GM12878 (cell line): ENCODE measurements around the gene DAZAP1. TPM values are rescaled to one million over a fixed set of nuclear protein-coding genes. Genes with fewer than 3 reads are reported as not detected.

Source experiments
- ATAC-seq: fragments of 200-7000 bp; cut with Tn5 transposase; 3 replicates; pipeline ENCODE4 v1.9.1; 2020; ENCODE audit warnings: mild to moderate bottlenecking, moderate library complexity
- BruUV-seq: library from RNA; stranded (reverse); fragments of 400-500 nt; replicated peaks from 2 replicates; lab custom pipeline; 2021; lab: Mats Ljungman, UMichigan
- CTCF ChIA-PET: fragments of 300-600 bp; sonication (Branson Sonifier 250); formaldehyde crosslinking; extraction: SDS; loops from one replicate; lab custom pipeline; 2021; ENCODE audit warnings: inconsistent platforms; lab: Yijun Ruan, JAX
- POLR2A ChIA-PET: fragments of 350-600 bp; formaldehyde crosslinking; extraction: SDS; loops from one replicate; lab custom pipeline; 2021; ENCODE audit warnings: inconsistent platforms; lab: Charles Lee
- RAD21 ChIA-PET: fragments of 300-600 bp; sonication (Branson Sonifier 250); formaldehyde crosslinking; loops from one replicate; lab custom pipeline; 2023; ENCODE audit warnings: antibody characterized with exemption; ENCODE audit not compliant: unreplicated experiment; lab: Charles Lee
- SMC1A ChIA-PET: fragments of 300-600 bp; sonication (Branson Sonifier 250); formaldehyde crosslinking; loops from one replicate; lab custom pipeline; 2023; ENCODE audit not compliant: unreplicated experiment, uncharacterized antibody; lab: Charles Lee
- DNase-seq: peaks from one replicate; pipeline ENCODE4 v3.0.0-alpha.2; 2011; ENCODE audit warnings: low read depth, low spot score
- FAIRE-seq: peaks from 3 replicates; lab custom pipeline; 2011; peaks lifted over from hg19 to GRCh38; lab: Jason Lieb, UNC
- H2AFZ ChIP-seq: 2 replicates; pipeline ENCODE4 v1.6.0; 2011; ENCODE audit warnings: low read depth, low read length, control low read depth; ENCODE audit not compliant: control insufficient read depth
- H3K27ac ChIP-seq: 2 replicates; pipeline ENCODE4 v1.5.1; 2011; ENCODE audit warnings: control low read depth; ENCODE audit not compliant: control insufficient read depth, insufficient read depth
- H3K27me3 ChIP-seq, 2 experiments: replicated peaks in 1 of 2; 2 replicates each; pipeline versions ENCODE4 v1.6.0 to v1.6.1; 2011; ENCODE audit warnings: low read length in 1 of 2; ENCODE audit not compliant: control insufficient read depth in 2 of 2, insufficient read depth in 2 of 2
- H3K36me3 ChIP-seq, 2 experiments: 2 replicates each; pipeline ENCODE4 v1.5.1; 2011; ENCODE audit warnings: low read length in 1 of 2; ENCODE audit not compliant: control insufficient read depth in 2 of 2, insufficient read depth in 2 of 2
- H3K4me1 ChIP-seq: 2 replicates; pipeline ENCODE4 v1.6.1; 2011; ENCODE audit warnings: mild to moderate bottlenecking, low read length, moderate library complexity, mixed read lengths; ENCODE audit not compliant: control insufficient read depth, insufficient read depth
- H3K4me2 ChIP-seq: 2 replicates; pipeline ENCODE4 v1.6.0; 2011; ENCODE audit warnings: control low read depth; ENCODE audit not compliant: control insufficient read depth, insufficient read depth
- H3K4me3 ChIP-seq: fragments of 200-600 bp; sonication (generic); 2 replicates; pipeline ENCODE4 v1.5.1; 2016
- H3K79me2 ChIP-seq: 2 replicates; pipeline ENCODE4 v1.6.0; 2011; ENCODE audit warnings: low read length; ENCODE audit not compliant: control insufficient read depth, insufficient read depth
- H3K9ac ChIP-seq: 2 replicates; pipeline ENCODE4 v1.8.0; 2011; ENCODE audit warnings: low read length, control low read depth, mixed read lengths; ENCODE audit not compliant: control insufficient read depth, insufficient read depth
- H3K9me3 ChIP-seq: replicated peaks from 3 replicates; pipeline ENCODE4 v1.5.1; 2011; ENCODE audit warnings: mild to moderate bottlenecking, low read length; ENCODE audit not compliant: control insufficient read depth, insufficient read depth
- H4K20me1 ChIP-seq: 2 replicates; pipeline ENCODE4 v1.6.0; 2011; ENCODE audit not compliant: control insufficient read depth, insufficient read depth
- ATF7 ChIP-seq: fragments of 450-650 bp; IDR thresholded peaks from 2 replicates; pipeline ENCODE4 v1.6.1; 2016; ENCODE audit warnings: low read depth, mild to moderate bottlenecking
- HDAC6 ChIP-seq: fragments of 200-600 bp; sonication (generic); IDR thresholded peaks from one replicate; pipeline ENCODE4 v1.8.0; 2017; ENCODE audit warnings: antibody characterized with exemption; ENCODE audit not compliant: unreplicated experiment
- HDGF ChIP-seq: fragments of 450-650 bp; IDR thresholded peaks from 2 replicates; pipeline ENCODE4 v1.6.1; 2016; ENCODE audit warnings: antibody characterized with exemption
- NFIC ChIP-seq: IDR thresholded peaks from 2 replicates; pipeline ENCODE4 v1.6.1; 2012; ENCODE audit warnings: low read depth, mild to moderate bottlenecking, inconsistent platforms, low read length, moderate library complexity
- NR2F1 ChIP-seq: fragments of 450-650 bp; conservative IDR thresholded peaks from 2 replicates; pipeline ENCODE4 v1.6.1; 2017; ENCODE audit warnings: mild to moderate bottlenecking
- POU2F2 ChIP-seq: IDR thresholded peaks from 3 replicates; pipeline ENCODE4 v1.6.1; 2011; ENCODE audit warnings: low read depth, mild to moderate bottlenecking, low read length, borderline replicate concordance
- SIN3A ChIP-seq: IDR thresholded peaks from 2 replicates; pipeline ENCODE4 v1.6.1; 2012; ENCODE audit warnings: low read depth, low read length, improper control_type of control experiment
- SMC3 ChIP-seq: IDR thresholded peaks from 2 replicates; pipeline ENCODE4 v1.6.1; 2011; ENCODE audit warnings: low read length, improper control_type of control experiment, borderline replicate concordance
- SREBF1 ChIP-seq: IDR thresholded peaks from 2 replicates; pipeline ENCODE4 v1.6.1; 2012; ENCODE audit warnings: mild to moderate bottlenecking, low read length
- ZZZ3 ChIP-seq: IDR thresholded peaks from 2 replicates; pipeline ENCODE4 v1.6.1; 2011; ENCODE audit warnings: low read depth; ENCODE audit not compliant: control insufficient read depth, insufficient read length
- WGBS: methylation state at CpG from one replicate; pipeline ENCODE4 v1.1.6; 2016; ENCODE audit warnings: low lambda C conversion rate; ENCODE audit not compliant: insufficient replicate concordance, insufficient coverage; ENCODE audit errors: missing lambda C conversion rate; 5-methylcytosine and 5-hydroxymethylcytosine counted together
- in situ Hi-C: fragments of 300-500 bp; cut with MboI; formaldehyde crosslinking; loops from 9 replicates; pipeline ENCODE4 v1.14.3; 2018; ENCODE audit warnings: mixed read lengths
- intact Hi-C: fragments of 100-400 bp; cut with micrococcal nuclease; formaldehyde crosslinking; loops from one replicate; pipeline ENCODE4 v1.14.2; 2022; ENCODE audit not compliant: unreplicated experiment
- polyA plus RNA-seq, 11 experiments: library from polyadenylated mRNA; depleted of rRNA in 4 of 11; unstranded in 6 of 11; stranded (reverse) in 5 of 11; fragments of >200 nt; fragmentation: Nextera tagmentation in 4 of 11; fragmentation: Illumina TruSeq in 1 of 11; extraction: Ambion mirVana in 4 of 11; extraction: Trizol in 1 of 11; gene quantifications; 1 replicate in 1 of 11; 2 replicates in 10 of 11; pipeline versions ENCODE4 v1.2.1 to v1.2.3, GENCODE V29; 2011 to 2016; ENCODE audit warnings: inconsistent platforms in 2 of 11, missing spikeins in 2 of 11, low read depth in 1 of 11
- total RNA-seq, 4 experiments: library from RNA; depleted of rRNA in 3 of 4; stranded (reverse); fragments of >200 nt in 3 of 4; fragmentation: Illumina TruSeq in 1 of 4; extraction: Trizol in 1 of 4; gene quantifications; 2 replicates each; pipeline versions ENCODE4 v1.2.1 to v1.2.3, GENCODE V29; 2013 to 2021
- TF ChIP-seq, protein P1 (sequence below): IDR thresholded peaks from 2 replicates; pipeline ENCODE4 v1.6.1; 2012; ENCODE audit warnings: low read depth, low read length, improper control_type of control experiment
- TF ChIP-seq, protein P2 (sequence below): IDR thresholded peaks from 2 replicates; pipeline ENCODE4 v1.6.1; 2012; ENCODE audit warnings: improper control_type of control experiment, low read depth, low read length; ENCODE audit not compliant: insufficient replicate concordance
- TF ChIP-seq, protein P3 (sequence below): fragments of 450-650 bp; IDR thresholded peaks from 2 replicates; pipeline ENCODE4 v1.6.1; 2018; ENCODE audit warnings: mild to moderate bottlenecking, low read depth, moderate library complexity; ENCODE audit not compliant: partially characterized antibody

Gene DAZAP1
- total and polyA plus RNA-seq, 10 of the 15 experiments (the other 5 are each of a cell fraction or from before 2014, with no cell fraction given), result 9.9 to 240 (median 92.3) TPM

DNA sequence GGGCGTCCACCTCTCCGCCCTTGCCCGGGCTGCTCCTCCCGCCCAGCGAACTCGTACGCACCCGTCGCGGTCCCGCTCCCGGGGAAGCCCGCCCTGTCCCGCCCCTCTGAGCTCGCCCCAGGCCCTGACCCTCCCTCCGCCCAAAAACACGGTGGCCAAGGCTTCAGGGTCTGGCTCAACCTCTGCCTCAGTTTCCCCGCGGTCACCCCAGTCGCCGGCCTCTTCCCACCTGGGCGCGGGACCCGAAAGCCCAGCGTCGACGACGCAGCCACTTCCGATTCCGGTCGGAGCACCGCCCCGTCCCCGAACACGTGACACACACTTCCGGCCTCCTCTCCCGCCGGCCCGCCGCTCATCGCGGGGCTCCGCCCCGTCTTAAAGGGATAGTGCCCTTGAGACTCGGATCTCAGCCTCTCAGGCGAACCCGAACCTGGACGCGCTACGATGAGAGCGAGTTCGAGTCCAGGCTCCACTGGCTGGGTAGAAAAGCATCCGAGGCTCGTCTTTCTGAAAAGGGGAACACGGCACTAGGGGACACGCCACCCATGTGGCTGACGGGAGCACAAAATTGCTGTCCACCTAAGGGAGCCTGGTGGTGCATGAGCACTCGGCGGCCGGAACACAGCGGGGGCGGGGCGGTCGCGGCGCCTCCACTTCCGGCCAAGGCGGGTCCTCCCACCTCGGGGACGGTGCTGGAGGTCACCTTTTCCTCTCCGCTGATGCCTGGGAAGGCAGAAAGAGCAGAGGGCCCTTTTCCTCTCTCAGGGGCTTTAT is 71.7 kb downstream of the DAZAP1 start, which contains the start of gene C19orf25 (continued):
- TF ChIP-seq ATF7 (0 out of 2 replicates have a peak, but pooled peaks have one; percentile 38), POU2F2 (no peak), NFIC (no peak), SIN3A (0 out of 2 replicates have a peak, but pooled peaks have one; percentile 38)
- TF ChIP-seq, protein P1, sequence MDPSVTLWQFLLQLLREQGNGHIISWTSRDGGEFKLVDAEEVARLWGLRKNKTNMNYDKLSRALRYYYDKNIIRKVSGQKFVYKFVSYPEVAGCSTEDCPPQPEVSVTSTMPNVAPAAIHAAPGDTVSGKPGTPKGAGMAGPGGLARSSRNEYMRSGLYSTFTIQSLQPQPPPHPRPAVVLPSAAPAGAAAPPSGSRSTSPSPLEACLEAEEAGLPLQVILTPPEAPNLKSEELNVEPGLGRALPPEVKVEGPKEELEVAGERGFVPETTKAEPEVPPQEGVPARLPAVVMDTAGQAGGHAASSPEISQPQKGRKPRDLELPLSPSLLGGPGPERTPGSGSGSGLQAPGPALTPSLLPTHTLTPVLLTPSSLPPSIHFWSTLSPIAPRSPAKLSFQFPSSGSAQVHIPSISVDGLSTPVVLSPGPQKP, result peak; percentile 67

DNA sequence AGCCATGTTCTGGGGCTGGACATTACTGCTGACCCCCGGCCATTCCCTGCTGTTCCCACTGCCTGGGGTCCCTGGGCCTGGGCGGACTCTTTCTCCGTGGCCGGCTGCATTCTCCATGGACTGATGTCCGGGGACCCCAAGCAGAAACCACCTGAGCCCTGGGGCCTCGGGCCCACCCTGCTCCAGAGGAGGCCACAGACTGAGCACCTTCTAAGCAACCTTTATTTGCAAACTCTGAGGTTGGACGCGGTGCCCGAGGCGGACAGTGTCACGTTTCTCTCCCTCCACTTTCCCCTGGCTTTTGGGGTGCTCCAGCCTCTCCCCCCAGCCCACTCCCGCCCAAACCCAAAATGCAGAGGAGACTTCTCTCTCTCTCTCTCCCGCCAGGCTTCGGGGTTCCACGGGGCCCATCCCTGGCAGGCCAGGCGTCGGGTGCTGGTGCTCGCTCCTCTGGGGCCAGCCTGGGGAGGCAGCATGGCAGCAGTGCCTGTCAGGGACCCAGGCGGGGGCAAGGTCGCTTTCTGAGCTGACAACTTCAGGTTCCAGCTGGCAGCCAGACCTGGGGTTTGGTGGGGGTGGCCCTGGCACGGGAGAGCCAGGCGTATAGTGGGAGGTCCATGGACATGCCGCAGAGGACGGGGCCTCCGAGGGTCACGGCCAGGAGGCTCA is 74.0 kb downstream of the DAZAP1 start:
- SMC1A ChIA-PET, result no interaction called here
- no peaks in the 10 kb centered on the region for H3K27me3 ChIP-seq
- no peak for FAIRE-seq
- CTCF ChIA-PET, result no interaction called here
- H3K79me2 ChIP-seq, result peaks cover 8% of the 10 kb centered on the region
- TF ChIP-seq HDAC6, result no peak
- no peak for TF ChIP-seq ZZZ3
- TF ChIP-seq, protein P2, sequence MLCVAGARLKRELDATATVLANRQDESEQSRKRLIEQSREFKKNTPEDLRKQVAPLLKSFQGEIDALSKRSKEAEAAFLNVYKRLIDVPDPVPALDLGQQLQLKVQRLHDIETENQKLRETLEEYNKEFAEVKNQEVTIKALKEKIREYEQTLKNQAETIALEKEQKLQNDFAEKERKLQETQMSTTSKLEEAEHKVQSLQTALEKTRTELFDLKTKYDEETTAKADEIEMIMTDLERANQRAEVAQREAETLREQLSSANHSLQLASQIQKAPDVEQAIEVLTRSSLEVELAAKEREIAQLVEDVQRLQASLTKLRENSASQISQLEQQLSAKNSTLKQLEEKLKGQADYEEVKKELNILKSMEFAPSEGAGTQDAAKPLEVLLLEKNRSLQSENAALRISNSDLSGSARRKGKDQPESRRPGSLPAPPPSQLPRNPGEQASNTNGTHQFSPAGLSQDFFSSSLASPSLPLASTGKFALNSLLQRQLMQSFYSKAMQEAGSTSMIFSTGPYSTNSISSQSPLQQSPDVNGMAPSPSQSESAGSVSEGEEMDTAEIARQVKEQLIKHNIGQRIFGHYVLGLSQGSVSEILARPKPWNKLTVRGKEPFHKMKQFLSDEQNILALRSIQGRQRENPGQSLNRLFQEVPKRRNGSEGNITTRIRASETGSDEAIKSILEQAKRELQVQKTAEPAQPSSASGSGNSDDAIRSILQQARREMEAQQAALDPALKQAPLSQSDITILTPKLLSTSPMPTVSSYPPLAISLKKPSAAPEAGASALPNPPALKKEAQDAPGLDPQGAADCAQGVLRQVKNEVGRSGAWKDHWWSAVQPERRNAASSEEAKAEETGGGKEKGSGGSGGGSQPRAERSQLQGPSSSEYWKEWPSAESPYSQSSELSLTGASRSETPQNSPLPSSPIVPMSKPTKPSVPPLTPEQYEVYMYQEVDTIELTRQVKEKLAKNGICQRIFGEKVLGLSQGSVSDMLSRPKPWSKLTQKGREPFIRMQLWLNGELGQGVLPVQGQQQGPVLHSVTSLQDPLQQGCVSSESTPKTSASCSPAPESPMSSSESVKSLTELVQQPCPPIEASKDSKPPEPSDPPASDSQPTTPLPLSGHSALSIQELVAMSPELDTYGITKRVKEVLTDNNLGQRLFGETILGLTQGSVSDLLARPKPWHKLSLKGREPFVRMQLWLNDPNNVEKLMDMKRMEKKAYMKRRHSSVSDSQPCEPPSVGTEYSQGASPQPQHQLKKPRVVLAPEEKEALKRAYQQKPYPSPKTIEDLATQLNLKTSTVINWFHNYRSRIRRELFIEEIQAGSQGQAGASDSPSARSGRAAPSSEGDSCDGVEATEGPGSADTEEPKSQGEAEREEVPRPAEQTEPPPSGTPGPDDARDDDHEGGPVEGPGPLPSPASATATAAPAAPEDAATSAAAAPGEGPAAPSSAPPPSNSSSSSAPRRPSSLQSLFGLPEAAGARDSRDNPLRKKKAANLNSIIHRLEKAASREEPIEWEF, result no peak
- no peak for TF ChIP-seq NR2F1
- TF ChIP-seq HDGF, result no peak
- TF ChIP-seq SREBF1, result no peak
- TF ChIP-seq SMC3, result no peak
- TF ChIP-seq, protein P3, sequence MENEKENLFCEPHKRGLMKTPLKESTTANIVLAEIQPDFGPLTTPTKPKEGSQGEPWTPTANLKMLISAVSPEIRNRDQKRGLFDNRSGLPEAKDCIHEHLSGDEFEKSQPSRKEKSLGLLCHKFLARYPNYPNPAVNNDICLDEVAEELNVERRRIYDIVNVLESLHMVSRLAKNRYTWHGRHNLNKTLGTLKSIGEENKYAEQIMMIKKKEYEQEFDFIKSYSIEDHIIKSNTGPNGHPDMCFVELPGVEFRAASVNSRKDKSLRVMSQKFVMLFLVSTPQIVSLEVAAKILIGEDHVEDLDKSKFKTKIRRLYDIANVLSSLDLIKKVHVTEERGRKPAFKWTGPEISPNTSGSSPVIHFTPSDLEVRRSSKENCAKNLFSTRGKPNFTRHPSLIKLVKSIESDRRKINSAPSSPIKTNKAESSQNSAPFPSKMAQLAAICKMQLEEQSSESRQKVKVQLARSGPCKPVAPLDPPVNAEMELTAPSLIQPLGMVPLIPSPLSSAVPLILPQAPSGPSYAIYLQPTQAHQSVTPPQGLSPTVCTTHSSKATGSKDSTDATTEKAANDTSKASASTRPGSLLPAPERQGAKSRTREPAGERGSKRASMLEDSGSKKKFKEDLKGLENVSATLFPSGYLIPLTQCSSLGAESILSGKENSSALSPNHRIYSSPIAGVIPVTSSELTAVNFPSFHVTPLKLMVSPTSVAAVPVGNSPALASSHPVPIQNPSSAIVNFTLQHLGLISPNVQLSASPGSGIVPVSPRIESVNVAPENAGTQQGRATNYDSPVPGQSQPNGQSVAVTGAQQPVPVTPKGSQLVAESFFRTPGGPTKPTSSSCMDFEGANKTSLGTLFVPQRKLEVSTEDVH, result no peak
- POLR2A ChIA-PET, result no interaction called here
- no peak overlapping the region for H3K4me2 ChIP-seq
- no TSS peak for BruUV-seq
- H3K9me3 ChIP-seq, result no peaks in the 10 kb centered on the region
- ATAC-seq, result no peak
- no peaks in the 10 kb centered on the region for H4K20me1 ChIP-seq
- H3K4me3 ChIP-seq, result no peak overlapping the region
- no peak overlapping the region for H3K9ac ChIP-seq
- no peak for DNase-seq
- RAD21 ChIA-PET, result no interaction called here
- intact Hi-C loops, result no loop called here
- no peaks in the 10 kb centered on the region for H3K4me1 ChIP-seq
- H2AFZ ChIP-seq, result no peak overlapping the region
- no peaks in the 10 kb centered on the region for H3K36me3 ChIP-seq
- 70% methylated on average over 21 of the region's 26 CpGs for WGBS
- in situ Hi-C loops, result no loop called here
- H3K27ac ChIP-seq, result no peak overlapping the region
